K562 (cell line): Measurements from ENCODE around the gene HNRNPLL. TPM values are rescaled to one million over a fixed set of nuclear protein-coding genes. Genes with fewer than 3 reads are reported as not detected.

Source experiments
- ARID4B ChIP-seq: sonication (generic); formaldehyde crosslinking; IDR thresholded peaks from 2 replicates; pipeline ENCODE4 v1.8.0; 2022; ENCODE audit warnings: mild to moderate bottlenecking, missing genetic modification reagents
- CBFA2T2 ChIP-seq: fragments of 450-650 bp; conservative IDR thresholded peaks from 2 replicates; pipeline ENCODE4 v1.6.1; 2017; ENCODE audit warnings: mild to moderate bottlenecking
- E2F8 ChIP-seq: fragments of 450-650 bp; IDR thresholded peaks from 2 replicates; pipeline ENCODE4 v1.7.1; 2018; ENCODE audit warnings: mild to moderate bottlenecking, low read depth; ENCODE audit not compliant: partially characterized antibody
- ESRRA ChIP-seq: fragments of 450-650 bp; IDR thresholded peaks from 2 replicates; pipeline ENCODE4 v1.6.1; 2014; ENCODE audit warnings: low read depth, mild to moderate bottlenecking, moderate library complexity, borderline replicate concordance
- NCOA1 ChIP-seq: fragments of 450-650 bp; IDR thresholded peaks from 2 replicates; pipeline ENCODE4 v1.6.1; 2016; ENCODE audit warnings: low read depth
- PKNOX1 ChIP-seq: fragments of 450-650 bp; IDR thresholded peaks from 2 replicates; pipeline ENCODE4 v1.6.1; 2016
- POLR2AphosphoS2 ChIP-seq: IDR thresholded peaks from 2 replicates; pipeline ENCODE4 v1.6.1; 2012; ENCODE audit warnings: low read length, improper control_type of control experiment
- RBFOX2 ChIP-seq: fragments of 200-400 bp; formaldehyde crosslinking; IDR thresholded peaks from 2 replicates; pipeline ENCODE4 v1.6.1; 2017; ENCODE audit warnings: low read depth, mild to moderate bottlenecking, low read length, moderate library complexity
- RBM34 ChIP-seq: fragments of 200-400 bp; formaldehyde crosslinking; IDR thresholded peaks from 2 replicates; pipeline ENCODE4 v1.6.1; 2018; ENCODE audit warnings: low read length, borderline replicate concordance; ENCODE audit not compliant: insufficient read depth
- RFX1 ChIP-seq: fragments of 450-650 bp; IDR thresholded peaks from 2 replicates; pipeline ENCODE4 v1.6.1; 2016; ENCODE audit warnings: mild to moderate bottlenecking, moderate library complexity
- SAP30 ChIP-seq: fragments of 200-600 bp; sonication (generic); IDR thresholded peaks from 2 replicates; pipeline ENCODE4 v1.6.1; 2012; ENCODE audit warnings: borderline replicate concordance, low read depth, mild to moderate bottlenecking, moderate library complexity, low read length, control low read depth, inconsistent platforms; ENCODE audit not compliant: insufficient read depth, poor library complexity, severe bottlenecking
- SIN3B ChIP-seq: fragments of 450-650 bp; IDR thresholded peaks from 2 replicates; pipeline ENCODE4 v1.6.1; 2017; ENCODE audit warnings: low read depth, mild to moderate bottlenecking, moderate library complexity
- SRSF9 ChIP-seq: fragments of 200-400 bp; formaldehyde crosslinking; IDR thresholded peaks from 2 replicates; pipeline ENCODE4 v1.6.1; 2017; ENCODE audit warnings: low read depth, low read length, borderline replicate concordance
- ZBTB12 ChIP-seq: fragments of 250-450 bp; sonication (Bioruptor Pico); IDR thresholded peaks from 2 replicates; pipeline ENCODE4 v1.4.0; 2020
- ZNF655 ChIP-seq: fragments of 250-450 bp; sonication (Bioruptor Pico); IDR thresholded peaks from 2 replicates; pipeline ENCODE4 v1.5.0; 2021
- polyA plus RNA-seq, 8 experiments: library from polyadenylated mRNA; depleted of rRNA in 4 of 8; stranded (reverse) in 5 of 8; unstranded in 3 of 8; fragments of >200 nt; fragmentation: Nextera tagmentation in 2 of 8; fragmentation: Illumina TruSeq in 1 of 8; extraction: Ambion mirVana in 2 of 8; extraction: Trizol in 1 of 8; gene quantifications; 2 replicates each; pipeline versions ENCODE4 v1.2.1 to v1.2.3, GENCODE V29; 2011 to 2014; ENCODE audit warnings: inconsistent platforms in 1 of 8, missing spikeins in 1 of 8
- total RNA-seq, 7 experiments: library from RNA; depleted of rRNA in 6 of 7; stranded (reverse); fragments of >200 nt in 6 of 7; fragmentation: Illumina TruSeq in 2 of 7; extraction: Trizol in 2 of 7; gene quantifications; 2 replicates each; pipeline versions ENCODE4 v1.2.1 to v1.2.3, GENCODE V29; 2011 to 2021; ENCODE audit warnings: low replicate concordance in 1 of 7

The HNRNPLL gene
- total and polyA plus RNA-seq, 9 of the 15 experiments (the other 6 are each of a cell fraction or from before 2014, with no cell fraction given): 19.8 to 135 (median 57.8) TPM

GRCh38 chr2:38581193-38582147 lies 21.3 kb downstream of the HNRNPLL start (continued):
- TF ChIP-seq PKNOX1 (no peak), E2F8 (peak; percentile 31), ZNF655 (CRISPR knock-in tag) (no peak), RFX1 (no peak), CBFA2T2 (no peak), SIN3B (no peak), NCOA1 (no peak), SAP30 (no peak), SRSF9 (no peak), RBM34 (no peak), POLR2AphosphoS2 (peak; percentile 72; the same call in 1 of the 2 replicates), RBFOX2 (no peak), ARID4B (no peak), ZBTB12 (no peak), ESRRA (peak; percentile 38; the same call in 1 of the 2 replicates)
